ENCODE data around the gene TMEM242.

DNA sequence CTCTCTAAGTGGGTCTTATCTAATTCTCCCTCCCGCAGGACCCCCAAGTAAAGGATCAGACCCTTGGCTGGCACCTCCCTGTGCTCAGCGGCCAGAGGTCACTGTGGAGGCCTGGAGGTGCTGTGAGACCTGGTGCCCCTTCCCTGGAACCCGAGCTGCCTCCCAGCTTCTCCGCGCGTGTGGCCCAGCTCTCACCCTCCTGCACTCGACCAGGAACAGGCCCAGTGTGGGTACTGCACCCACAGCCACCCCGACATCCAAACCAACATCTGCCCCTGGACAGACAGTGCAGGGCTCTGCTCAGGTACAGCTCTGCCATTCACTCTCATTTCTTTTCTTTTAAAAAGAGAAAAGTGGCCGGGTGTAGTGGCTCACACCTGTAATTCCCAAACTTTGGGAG lies 42.4 kb downstream of the TMEM242 start:
- no peak for TF ChIP-seq EZH2 (IDR thresholded peaks at IDR 0.05; ENCODE audit: borderline replicate concordance, insufficient read depth, low read depth, low read length, poor library complexity, severe bottlenecking)
- TF ChIP-seq, protein P1, sequence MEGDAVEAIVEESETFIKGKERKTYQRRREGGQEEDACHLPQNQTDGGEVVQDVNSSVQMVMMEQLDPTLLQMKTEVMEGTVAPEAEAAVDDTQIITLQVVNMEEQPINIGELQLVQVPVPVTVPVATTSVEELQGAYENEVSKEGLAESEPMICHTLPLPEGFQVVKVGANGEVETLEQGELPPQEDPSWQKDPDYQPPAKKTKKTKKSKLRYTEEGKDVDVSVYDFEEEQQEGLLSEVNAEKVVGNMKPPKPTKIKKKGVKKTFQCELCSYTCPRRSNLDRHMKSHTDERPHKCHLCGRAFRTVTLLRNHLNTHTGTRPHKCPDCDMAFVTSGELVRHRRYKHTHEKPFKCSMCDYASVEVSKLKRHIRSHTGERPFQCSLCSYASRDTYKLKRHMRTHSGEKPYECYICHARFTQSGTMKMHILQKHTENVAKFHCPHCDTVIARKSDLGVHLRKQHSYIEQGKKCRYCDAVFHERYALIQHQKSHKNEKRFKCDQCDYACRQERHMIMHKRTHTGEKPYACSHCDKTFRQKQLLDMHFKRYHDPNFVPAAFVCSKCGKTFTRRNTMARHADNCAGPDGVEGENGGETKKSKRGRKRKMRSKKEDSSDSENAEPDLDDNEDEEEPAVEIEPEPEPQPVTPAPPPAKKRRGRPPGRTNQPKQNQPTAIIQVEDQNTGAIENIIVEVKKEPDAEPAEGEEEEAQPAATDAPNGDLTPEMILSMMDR (IDR thresholded peaks at IDR 0.05), result no peak
